ENCODE data around the gene PIP4K2A. TPM values are rescaled to one million over a fixed set of nuclear protein-coding genes. Genes with fewer than 3 reads are reported as not detected.
"Not testable (repeated sequence)": the region's sequence is repeated elsewhere in the genome, so short reads cannot be mapped to it uniquely, and the experiment has no call there.

The PIP4K2A gene
- total and polyA plus RNA-seq, 2 experiments from 2014 or later = 39.9 to 40.1 TPM

DNA sequence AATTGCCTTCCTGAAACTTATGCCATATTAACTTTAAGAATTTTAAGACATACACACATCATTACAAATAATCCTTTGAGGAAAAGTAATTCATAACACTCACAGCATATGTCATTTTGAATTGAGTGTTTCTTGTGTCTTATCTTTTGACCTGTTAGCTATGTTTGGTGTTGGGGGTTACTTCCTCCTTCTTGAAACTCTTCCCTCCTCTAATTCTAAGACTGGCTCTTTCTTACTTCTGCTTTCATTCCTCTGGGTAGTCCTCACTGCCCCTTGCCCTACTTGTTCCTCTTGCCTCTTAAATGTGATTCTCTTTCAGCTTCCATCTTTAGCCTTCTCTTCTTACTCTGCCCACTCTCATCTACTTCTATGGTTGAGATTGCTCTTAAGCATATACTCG lies 28.3 kb upstream of the PIP4K2A start (continued):
- TF ChIP-seq ZNF462 (CRISPR knock-in tag; IDR thresholded peaks at IDR 0.05) = no peak
- TF ChIP-seq, protein P1, sequence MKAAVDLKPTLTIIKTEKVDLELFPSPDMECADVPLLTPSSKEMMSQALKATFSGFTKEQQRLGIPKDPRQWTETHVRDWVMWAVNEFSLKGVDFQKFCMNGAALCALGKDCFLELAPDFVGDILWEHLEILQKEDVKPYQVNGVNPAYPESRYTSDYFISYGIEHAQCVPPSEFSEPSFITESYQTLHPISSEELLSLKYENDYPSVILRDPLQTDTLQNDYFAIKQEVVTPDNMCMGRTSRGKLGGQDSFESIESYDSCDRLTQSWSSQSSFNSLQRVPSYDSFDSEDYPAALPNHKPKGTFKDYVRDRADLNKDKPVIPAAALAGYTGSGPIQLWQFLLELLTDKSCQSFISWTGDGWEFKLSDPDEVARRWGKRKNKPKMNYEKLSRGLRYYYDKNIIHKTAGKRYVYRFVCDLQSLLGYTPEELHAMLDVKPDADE (IDR thresholded peaks at IDR 0.05) = no peak
- TF ChIP-seq ZNF114 (CRISPR knock-in tag; IDR thresholded peaks at IDR 0.05) = no peak

DNA sequence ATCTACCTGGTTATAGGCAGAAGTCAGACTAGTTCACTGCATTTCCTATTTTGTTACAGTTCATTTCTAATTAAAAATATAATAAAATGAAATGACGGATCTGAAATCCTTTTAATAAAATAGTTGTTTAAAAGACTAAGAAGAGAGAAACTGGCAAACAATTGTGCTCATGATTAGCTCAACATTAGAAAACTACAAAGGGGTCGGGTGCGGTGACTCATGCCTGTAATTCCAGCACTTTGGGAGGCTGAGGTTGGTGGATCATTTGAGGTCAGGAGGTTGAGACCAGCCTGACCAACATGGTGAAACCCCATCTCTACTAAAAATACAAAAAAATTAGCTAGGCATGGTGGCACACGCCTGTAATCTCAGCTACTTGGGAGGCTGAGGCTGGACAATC lies 27.3 kb upstream of the PIP4K2A start:
- not testable (repeated sequence) for H3K36me3 Mint-ChIP-seq (ENCODE audit: low read depth)

GRCh38 chr10:22740180-22740579 lies 25.8 kb upstream of the PIP4K2A start:
- no peak for DNase-seq (ENCODE audit: low spot score)
- no peak overlapping the region for H3K4me2 ChIP-seq
- no peak overlapping the region for H3K4me3 ChIP-seq
- Mint-ChIP-seq H3K27me3 (ENCODE audit: insufficient read depth, low read depth, poor library complexity) (no peaks in the 10 kb centered on the region), H3K36me3 (ENCODE audit: low read depth) (peaks cover 6% of the 10 kb centered on the region; the same call in 1 of the 3 replicates), H3K4me1 (no peaks in the 10 kb centered on the region), H3K4me3 (no peak overlapping the region), H3K9me3 (no peaks in the 10 kb centered on the region), H3K27ac (no peak overlapping the region)
- no peak overlapping the region for H2AFZ ChIP-seq
- no peaks in the 10 kb centered on the region for H4K20me1 ChIP-seq (replicated peaks; ENCODE audit: insufficient read depth)
- no peaks in the 10 kb centered on the region for H3K36me3 ChIP-seq (ENCODE audit: insufficient read depth)
- ATAC-seq = no peak
- H3F3A ChIP-seq (replicated peaks; ENCODE audit: low read depth) = no peaks in the 10 kb centered on the region
- no peaks in the 10 kb centered on the region for H3K4me1 ChIP-seq (ENCODE audit: insufficient read depth)
- H3K9me2 ChIP-seq (ENCODE audit: insufficient read depth) = 0 out of 2 replicates have a peak, but pooled peaks cover 6% of the 10 kb centered on the region
- no peak overlapping the region for H3K27ac ChIP-seq (ENCODE audit: low read depth)
- H3K27me3 ChIP-seq (ENCODE audit: insufficient read depth) = no peaks in the 10 kb centered on the region
- no peaks in the 10 kb centered on the region for H3K79me2 ChIP-seq (replicated peaks; ENCODE audit: insufficient read depth)
- TF ChIP-seq EZH2 (IDR thresholded peaks at IDR 0.05; ENCODE audit: low read depth, unreplicated experiment) (no peak), JUNB (IDR thresholded peaks at IDR 0.05; ENCODE audit: unreplicated experiment) (no peak), CTCF (conservative IDR thresholded peaks at IDR 0.05; ENCODE audit: low read depth in 2 of 2) (peak in 1 of 2 experiments; percentile 28; a peak in 2 of 4 replicates), CREB1 (CRISPR knock-in tag; IDR thresholded peaks at IDR 0.05; ENCODE audit: low read depth) (no peak), POLR2AphosphoS5 (IDR thresholded peaks at IDR 0.05; ENCODE audit: low read depth) (no peak)
- TF ChIP-seq, protein P1 (IDR thresholded peaks at IDR 0.05) = no peak

More for the DNA sequence above, 27.3 kb upstream of the PIP4K2A start:
- not testable (repeated sequence) for H3K27ac Mint-ChIP-seq; H4K20me1 ChIP-seq (replicated peaks; ENCODE audit: insufficient read depth); H3K9me2 ChIP-seq (ENCODE audit: insufficient read depth); H3K4me2 ChIP-seq; H3K4me3 ChIP-seq; ATAC-seq; H3K9me3 Mint-ChIP-seq; H3F3A ChIP-seq (replicated peaks; ENCODE audit: low read depth); DNase-seq (ENCODE audit: low spot score); H3K27me3 ChIP-seq (ENCODE audit: insufficient read depth); H3K4me1 Mint-ChIP-seq; H3K27me3 Mint-ChIP-seq (ENCODE audit: insufficient read depth, low read depth, poor library complexity); H3K4me3 Mint-ChIP-seq; H2AFZ ChIP-seq; H3K27ac ChIP-seq (ENCODE audit: low read depth); H3K4me1 ChIP-seq (ENCODE audit: insufficient read depth); H3K36me3 ChIP-seq (ENCODE audit: insufficient read depth); H3K79me2 ChIP-seq (replicated peaks; ENCODE audit: insufficient read depth)
